GM12872 (cell line): ENCODE results near the gene DCTN2.

Experiments used
- CTCF ChIP-seq: IDR thresholded peaks from 3 replicates; pipeline ENCODE4 v1.5.1; 2011; ENCODE audit warnings: low read depth, mild to moderate bottlenecking, low read length, moderate library complexity; ENCODE audit not compliant: insufficient read depth

DCTN2 gene

GRCh38 chr12:57550641-57551549 is 3.9 kb upstream of the DCTN2 start:
- no peak for TF ChIP-seq CTCF

GRCh38 chr12:57549909-57550640 is 3.1 kb upstream of the DCTN2 start, which contains the start of gene KIF5A:
Gene KIF5A, plus strand, starts transcription at chr12:57550044. Its CDS starts 228 bp downstream, at chr12:57550272.
- 0 out of 3 replicates have a peak, but pooled peaks have one; percentile 3 for TF ChIP-seq CTCF

GRCh38 chr12:57549203-57549908 is 2.4 kb upstream of the DCTN2 start:
- no peak for TF ChIP-seq CTCF

- no peak for TF ChIP-seq CTCF
Observed at GRCh38 chr12:57548488-57548887, 1.5 kb upstream of the DCTN2 start.

- no peak for TF ChIP-seq CTCF
Observed at GRCh38 chr12:57548013-57548315, 972 bp upstream of the DCTN2 start.

GRCh38 chr12:57547288-57548012 is 458 bp upstream of the DCTN2 start:
- no peak for TF ChIP-seq CTCF
